ENCODE measurements around the gene CNTN5. TPM values are rescaled to one million over a fixed set of nuclear protein-coding genes. Genes with fewer than 3 reads are reported as not detected.

The CNTN5 gene
- total and polyA plus RNA-seq, 2 donors (not counting 1 experiment from before 2014, with no cell fraction given), result not detected

DNA sequence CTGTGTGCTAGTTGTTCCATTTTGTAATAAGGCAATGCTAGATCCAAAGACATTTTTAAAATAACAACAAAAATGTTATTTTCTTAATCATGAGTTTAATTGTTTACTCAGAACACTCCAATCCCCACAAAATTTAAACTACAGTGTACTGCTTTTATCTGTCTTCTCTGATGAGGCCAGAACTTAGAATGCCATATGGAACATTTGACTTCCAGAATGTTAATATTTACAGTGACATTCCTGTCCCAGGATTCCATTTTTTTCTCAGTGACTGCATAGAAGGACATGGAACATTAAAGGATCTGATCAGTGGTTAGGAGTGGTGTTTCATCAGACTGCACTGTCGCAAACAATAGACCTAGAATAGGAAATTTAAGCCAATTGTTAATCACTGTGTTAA is 1171.4 kb downstream of the CNTN5 start:
- Mint-ChIP-seq H3K4me1 (no peaks in the 10 kb centered on the region), H3K9me3 (ENCODE audit: insufficient read depth) (peaks cover 5% of the 10 kb centered on the region), H3K27me3 (no peaks in the 10 kb centered on the region), H3K27ac (no peak overlapping the region), H3K4me3 (no peak overlapping the region)
- Histone ChIP-seq H3K27ac (ENCODE audit: low read length in 2 of 2) (no peak overlapping the region), H3K4me2 (replicated peaks; ENCODE audit: low read depth, low read length, poor library complexity, severe bottlenecking) (no peak overlapping the region), H3K4me1 (ENCODE audit: control insufficient read depth in 2 of 2, insufficient read depth in 2 of 2, low read length in 2 of 2) (no peaks in the 10 kb centered on the region), H2AFZ (ENCODE audit: insufficient read depth, low read depth, low read length, poor library complexity, severe bottlenecking) (no peak overlapping the region), H3K27me3 (replicated peaks in 1 of 4; ENCODE audit: control extremely low read depth in 1 of 4, control insufficient read depth in 3 of 4, insufficient read depth in 4 of 4, low read length in 3 of 4) (no peaks in the 10 kb centered on the region), H3K9me3 (ENCODE audit: control extremely low read depth in 1 of 3, control insufficient read depth in 2 of 3, insufficient read depth in 1 of 3, low read length in 2 of 3) (peaks cover 0 to 4% (median 0%) of the 10 kb centered on the region in 3 donors), H3K9ac (ENCODE audit: low read length) (no peak overlapping the region), H3K79me2 (ENCODE audit: control insufficient read depth, insufficient read depth, low read length) (no peaks in the 10 kb centered on the region), H3K4me3 (ENCODE audit: control extremely low read depth in 1 of 5, extremely low read depth in 1 of 5, insufficient read depth in 1 of 5, low read depth in 2 of 5, low read length in 4 of 5) (no peak overlapping the region), H3K36me3 (replicated peaks in 1 of 2; ENCODE audit: control extremely low read depth in 1 of 2, control insufficient read depth in 1 of 2, extremely low read depth in 1 of 2, insufficient read depth in 2 of 2, low read length in 1 of 2) (no peaks in the 10 kb centered on the region), H4K20me1 (ENCODE audit: control insufficient read depth, insufficient read depth, low read length, poor library complexity, severe bottlenecking) (no peaks in the 10 kb centered on the region)
- DNase-seq, result no peak
- TF ChIP-seq CTCF (IDR thresholded peaks at IDR 0.05) (no peak), EZH2 (IDR thresholded peaks at IDR 0.05; ENCODE audit: borderline replicate concordance, insufficient read depth, low read depth, low read length, poor library complexity, severe bottlenecking) (no peak)
- intact Hi-C loops (cut with micrococcal nuclease), result no loop called here
- no CpG with 5 or more reads among the region's 1 CpG for WGBS (ENCODE audit: insufficient coverage)
- POLR2A ChIA-PET, result no interaction called here
- CTCF ChIA-PET, result no interaction called here
- ATAC-seq (ENCODE audit: low read depth), result no peak

DNA sequence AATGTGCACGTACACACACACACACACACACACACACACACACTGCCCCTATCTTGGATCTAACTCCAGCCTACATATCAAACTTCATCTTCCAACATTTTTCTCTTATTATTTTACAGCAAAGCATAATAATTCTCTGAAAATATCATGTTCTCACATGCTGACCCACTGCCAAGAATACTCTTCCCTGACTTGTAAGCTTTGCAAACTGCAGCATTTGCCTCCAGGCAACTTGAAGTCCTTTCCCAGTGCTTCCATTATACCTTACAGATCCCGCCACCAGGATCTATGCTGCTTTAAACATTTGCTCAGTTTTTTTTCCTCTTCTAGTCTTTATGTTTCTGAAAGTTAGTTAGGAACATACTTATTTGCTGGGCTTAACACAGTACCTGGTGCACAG is 1183.0 kb downstream of the CNTN5 start:
- H3K79me2 ChIP-seq (ENCODE audit: control insufficient read depth, insufficient read depth, low read length), result no peaks in the 10 kb centered on the region
- H3K4me1 ChIP-seq (ENCODE audit: control insufficient read depth in 2 of 2, insufficient read depth in 2 of 2, low read length in 2 of 2), result no peaks in the 10 kb centered on the region
- Mint-ChIP-seq H3K4me3 (no peak overlapping the region), H3K27me3 (no peaks in the 10 kb centered on the region), H3K9me3 (ENCODE audit: insufficient read depth) (no peaks in the 10 kb centered on the region), H3K4me1 (no peaks in the 10 kb centered on the region), H3K27ac (no peak overlapping the region)
- ChIA-PET POLR2A (no interaction called here), CTCF (no interaction called here)
- DNase-seq, result no peak
- ATAC-seq (ENCODE audit: low read depth), result no peak
- H3K9me3 ChIP-seq (ENCODE audit: control extremely low read depth in 1 of 3, control insufficient read depth in 2 of 3, insufficient read depth in 1 of 3, low read length in 2 of 3), result no peaks in the 10 kb centered on the region
- H3K4me2 ChIP-seq (replicated peaks; ENCODE audit: low read depth, low read length, poor library complexity, severe bottlenecking), result no peak overlapping the region
- no peaks in the 10 kb centered on the region for H3K36me3 ChIP-seq (replicated peaks in 1 of 2; ENCODE audit: control extremely low read depth in 1 of 2, control insufficient read depth in 1 of 2, extremely low read depth in 1 of 2, insufficient read depth in 2 of 2, low read length in 1 of 2)
- H3K4me3 ChIP-seq (ENCODE audit: control extremely low read depth in 1 of 5, extremely low read depth in 1 of 5, insufficient read depth in 1 of 5, low read depth in 2 of 5, low read length in 4 of 5), result no peak overlapping the region
- 91% methylated on average over 1 of the region's 2 CpGs for WGBS (ENCODE audit: insufficient coverage)
- H3K9ac ChIP-seq (ENCODE audit: low read length), result no peak overlapping the region
- no peak overlapping the region for H2AFZ ChIP-seq (ENCODE audit: insufficient read depth, low read depth, low read length, poor library complexity, severe bottlenecking)
- intact Hi-C loops (cut with micrococcal nuclease), result no loop called here
- TF ChIP-seq EZH2 (IDR thresholded peaks at IDR 0.05; ENCODE audit: borderline replicate concordance, insufficient read depth, low read depth, low read length, poor library complexity, severe bottlenecking) (no peak), CTCF (IDR thresholded peaks at IDR 0.05) (no peak)
- H3K27me3 ChIP-seq (replicated peaks in 1 of 4; ENCODE audit: control extremely low read depth in 1 of 4, control insufficient read depth in 3 of 4, insufficient read depth in 4 of 4, low read length in 3 of 4), result no peaks in the 10 kb centered on the region
- H3K27ac ChIP-seq (ENCODE audit: low read length in 2 of 2), result no peak overlapping the region
- no peaks in the 10 kb centered on the region for H4K20me1 ChIP-seq (ENCODE audit: control insufficient read depth, insufficient read depth, low read length, poor library complexity, severe bottlenecking)

Data from B cell (primary cell).